Ammon's horn (tissue), 1 donor: ENCODE measurements around the gene CYTH4.
A peak's percentile ranks its signal among the peaks of the same experiment; 100 is the strongest.
"Not testable (repeated sequence)": the region's sequence is repeated elsewhere in the genome, so short reads cannot be mapped to it uniquely, and the experiment has no call there.

Experiments used
- DNase-seq: peaks from one replicate; pipeline ENCODE4 v3.0.0-alpha.2; 2016; ENCODE audit warnings: low spot score

The CYTH4 gene

GRCh38 chr22:37282385-37282677 lies at the start of gene CYTH4:
TSS of gene CYTH4 (plus strand) at chr22:37282508. CDS start at chr22:37282570, 62 bp downstream.
- DNase-seq = peak; percentile 58

GRCh38 chr22:37233371-37233750 lies 48.9 kb upstream of the CYTH4 start:
- DNase-seq = not testable (repeated sequence)

- DNase-seq = no peak
Measured at GRCh38 chr22:37233751-37234631, 48.3 kb upstream of the CYTH4 start.

GRCh38 chr22:37234736-37235711 lies 47.3 kb upstream of the CYTH4 start:
- no peak for DNase-seq

GRCh38 chr22:37235897-37236607 lies 46.3 kb upstream of the CYTH4 start:
- no peak for DNase-seq

GRCh38 chr22:37237371-37238268 lies 44.7 kb upstream of the CYTH4 start:
- DNase-seq = no peak

- DNase-seq = no peak
Measured at GRCh38 chr22:37239336-37240239, 42.7 kb upstream of the CYTH4 start.

GRCh38 chr22:37240240-37240940 lies 41.9 kb upstream of the CYTH4 start:
- DNase-seq = no peak

- no peak for DNase-seq
Measured at GRCh38 chr22:37240941-37241320, 41.4 kb upstream of the CYTH4 start.

- DNase-seq = no peak
Measured at GRCh38 chr22:37241351-37242142, 40.8 kb upstream of the CYTH4 start.

- peak; percentile 40 for DNase-seq
Measured at GRCh38 chr22:37242395-37242918, 39.9 kb upstream of the CYTH4 start.

- DNase-seq = no peak
Measured at GRCh38 chr22:37243402-37244113, 38.8 kb upstream of the CYTH4 start.

GRCh38 chr22:37244114-37244921 lies 38.0 kb upstream of the CYTH4 start, which contains the start of gene RAC2:
TSS of gene RAC2 (minus strand) at chr22:37244269. CDS start at chr22:37244148, 121 bp downstream.
- DNase-seq = peak; percentile 68

- no peak for DNase-seq
Measured at GRCh38 chr22:37244922-37245722, 37.2 kb upstream of the CYTH4 start.

GRCh38 chr22:37245740-37246139 lies 36.6 kb upstream of the CYTH4 start:
- DNase-seq = no peak

- no peak for DNase-seq
Measured at GRCh38 chr22:37248251-37248650, 34.1 kb upstream of the CYTH4 start.
